ENCODE results near the gene PIK3C3.

The PIK3C3 gene

DNA sequence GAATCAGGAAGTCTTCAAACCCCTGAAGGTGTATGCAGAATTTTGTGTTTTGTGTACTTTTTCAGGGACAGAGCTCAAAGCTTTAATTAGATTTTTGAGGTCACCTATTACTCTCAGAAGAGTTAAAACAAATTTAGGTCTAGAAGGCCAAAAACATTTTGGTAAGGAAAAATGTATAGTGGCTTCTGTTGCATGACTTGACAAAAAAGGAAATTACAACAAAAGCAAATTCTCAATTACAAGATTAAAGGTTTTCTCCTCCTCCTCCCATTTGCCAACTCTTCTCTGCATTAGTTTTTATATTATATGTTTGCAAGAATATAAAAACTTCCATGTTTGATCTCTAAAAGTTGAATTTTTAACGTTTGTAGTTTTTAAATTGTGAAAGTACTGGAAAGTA is 4.0 kb downstream of the PIK3C3 start:
- Histone ChIP-seq H3K27me3 (ENCODE audit: low read length) (no peaks in the 10 kb centered on the region), H3F3A (ENCODE audit: insufficient read depth) (no peaks in the 10 kb centered on the region; the same call in 1 of the 2 replicates), H2AFZ (ENCODE audit: low read depth, low read length, severe bottlenecking) (no peak overlapping the region), H3K36me3 (ENCODE audit: low read length) (peaks cover 52% of the 10 kb centered on the region), H3K79me2 (ENCODE audit: insufficient read depth, low read length) (peaks cover 79% of the 10 kb centered on the region), H3K9me3 (ENCODE audit: insufficient read depth, low read length) (no peaks in the 10 kb centered on the region), H4K20me1 (ENCODE audit: low read depth, low read length) (0 out of 2 replicates have a peak, but pooled peaks cover under 1% of the 10 kb centered on the region), H3K9ac (ENCODE audit: low read length) (no peak overlapping the region), H3K9me2 (replicated peaks; ENCODE audit: insufficient read depth, low read length) (no peaks in the 10 kb centered on the region), H3K4me3 (ENCODE audit: insufficient read depth, low read length, poor library complexity, severe bottlenecking) (no peak overlapping the region), H3K4me2 (ENCODE audit: low read depth, low read length, poor library complexity, severe bottlenecking) (no peak overlapping the region), H3K27ac (ENCODE audit: low read depth, low read length) (no peak overlapping the region)
- TF ChIP-seq EZH2phosphoT487 (conservative IDR thresholded peaks at IDR 0.05; ENCODE audit: low read length): no peak
- TF ChIP-seq, protein P1, sequence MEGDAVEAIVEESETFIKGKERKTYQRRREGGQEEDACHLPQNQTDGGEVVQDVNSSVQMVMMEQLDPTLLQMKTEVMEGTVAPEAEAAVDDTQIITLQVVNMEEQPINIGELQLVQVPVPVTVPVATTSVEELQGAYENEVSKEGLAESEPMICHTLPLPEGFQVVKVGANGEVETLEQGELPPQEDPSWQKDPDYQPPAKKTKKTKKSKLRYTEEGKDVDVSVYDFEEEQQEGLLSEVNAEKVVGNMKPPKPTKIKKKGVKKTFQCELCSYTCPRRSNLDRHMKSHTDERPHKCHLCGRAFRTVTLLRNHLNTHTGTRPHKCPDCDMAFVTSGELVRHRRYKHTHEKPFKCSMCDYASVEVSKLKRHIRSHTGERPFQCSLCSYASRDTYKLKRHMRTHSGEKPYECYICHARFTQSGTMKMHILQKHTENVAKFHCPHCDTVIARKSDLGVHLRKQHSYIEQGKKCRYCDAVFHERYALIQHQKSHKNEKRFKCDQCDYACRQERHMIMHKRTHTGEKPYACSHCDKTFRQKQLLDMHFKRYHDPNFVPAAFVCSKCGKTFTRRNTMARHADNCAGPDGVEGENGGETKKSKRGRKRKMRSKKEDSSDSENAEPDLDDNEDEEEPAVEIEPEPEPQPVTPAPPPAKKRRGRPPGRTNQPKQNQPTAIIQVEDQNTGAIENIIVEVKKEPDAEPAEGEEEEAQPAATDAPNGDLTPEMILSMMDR (IDR thresholded peaks at IDR 0.05; ENCODE audit: insufficient read depth, low read length, poor library complexity, severe bottlenecking): no peak

DNA sequence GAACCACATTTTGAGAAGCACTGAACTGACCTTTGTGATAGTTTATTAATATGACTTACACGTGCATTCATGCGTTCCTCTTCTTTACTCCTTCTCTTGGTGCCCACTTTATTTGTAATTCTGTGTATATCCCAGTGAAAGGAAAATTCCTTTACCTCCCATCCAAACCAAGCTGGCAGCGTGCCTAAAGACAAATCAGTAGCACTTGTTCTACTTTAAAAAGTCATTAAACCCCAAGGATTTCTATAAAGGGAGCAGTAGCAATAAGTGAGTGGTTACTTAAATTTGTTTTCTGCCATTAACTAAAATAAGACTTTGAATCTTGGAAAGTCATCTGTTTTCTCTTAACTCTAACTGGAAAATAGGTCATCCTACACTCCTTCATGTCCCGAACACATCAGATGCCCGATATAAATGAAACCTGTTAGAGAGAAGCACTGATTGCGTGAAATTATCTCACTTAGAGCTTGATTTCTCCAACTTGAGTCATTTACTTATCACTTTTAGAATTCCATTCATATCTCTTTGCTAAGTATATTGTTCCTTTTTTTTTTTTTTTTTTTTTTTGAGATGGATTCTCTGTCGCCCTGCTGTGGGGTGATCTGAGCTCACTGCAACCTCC is 10.7 kb downstream of the PIK3C3 start:
- Histone ChIP-seq H2AFZ (ENCODE audit: low read depth, low read length, severe bottlenecking) (no peak overlapping the region), H3K79me2 (ENCODE audit: insufficient read depth, low read length) (peaks cover 39% of the 10 kb centered on the region), H4K20me1 (ENCODE audit: low read depth, low read length) (peaks cover 8% of the 10 kb centered on the region; the same call in 1 of the 2 replicates), H3K9me3 (ENCODE audit: insufficient read depth, low read length) (no peaks in the 10 kb centered on the region), H3F3A (ENCODE audit: insufficient read depth) (no peaks in the 10 kb centered on the region; the same call in 1 of the 2 replicates), H3K9ac (ENCODE audit: low read length) (no peak overlapping the region), H3K9me2 (replicated peaks; ENCODE audit: insufficient read depth, low read length) (no peaks in the 10 kb centered on the region), H3K4me3 (ENCODE audit: insufficient read depth, low read length, poor library complexity, severe bottlenecking) (no peak overlapping the region), H3K4me2 (ENCODE audit: low read depth, low read length, poor library complexity, severe bottlenecking) (no peak overlapping the region), H3K36me3 (ENCODE audit: low read length) (peaks cover 52% of the 10 kb centered on the region), H3K27me3 (ENCODE audit: low read length) (no peaks in the 10 kb centered on the region), H3K27ac (ENCODE audit: low read depth, low read length) (no peak overlapping the region)
- TF ChIP-seq, protein P1 (IDR thresholded peaks at IDR 0.05; ENCODE audit: insufficient read depth, low read length, poor library complexity, severe bottlenecking): no peak

DNA sequence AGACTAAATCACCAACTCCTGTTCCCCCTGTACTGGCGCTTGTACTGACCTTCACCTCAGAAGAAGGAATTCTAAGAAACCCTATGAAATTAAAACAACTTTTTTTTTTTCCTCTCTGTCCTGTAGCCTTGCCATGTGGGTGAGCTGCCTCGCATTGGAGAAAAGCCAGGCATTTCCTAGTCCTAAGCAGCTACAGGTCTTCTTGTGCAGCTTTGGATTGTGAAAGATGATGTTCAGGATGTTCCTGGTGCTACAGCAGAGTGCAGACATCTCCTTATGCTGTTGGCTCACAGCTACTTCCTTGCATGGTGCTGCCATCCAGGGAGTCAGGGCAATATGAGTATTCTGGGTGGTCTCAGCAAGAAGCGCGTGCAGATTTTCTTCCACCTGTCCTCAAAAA is 11.9 kb downstream of the PIK3C3 start:
- TF ChIP-seq, protein P1 (IDR thresholded peaks at IDR 0.05; ENCODE audit: insufficient read depth, low read length, poor library complexity, severe bottlenecking): no peak
- TF ChIP-seq EZH2phosphoT487 (conservative IDR thresholded peaks at IDR 0.05; ENCODE audit: low read length): no peak
- Histone ChIP-seq H3K36me3 (ENCODE audit: low read length) (peaks cover 47% of the 10 kb centered on the region; the same call in 1 of the 2 replicates), H3K27me3 (ENCODE audit: low read length) (no peaks in the 10 kb centered on the region), H3K9ac (ENCODE audit: low read length) (no peak overlapping the region), H3K9me3 (ENCODE audit: insufficient read depth, low read length) (no peaks in the 10 kb centered on the region), H3K4me3 (ENCODE audit: insufficient read depth, low read length, poor library complexity, severe bottlenecking) (no peak overlapping the region), H3K27ac (ENCODE audit: low read depth, low read length) (no peak overlapping the region), H3K4me2 (ENCODE audit: low read depth, low read length, poor library complexity, severe bottlenecking) (no peak overlapping the region), H2AFZ (ENCODE audit: low read depth, low read length, severe bottlenecking) (no peak overlapping the region), H4K20me1 (ENCODE audit: low read depth, low read length) (peaks cover 10% of the 10 kb centered on the region), H3F3A (ENCODE audit: insufficient read depth) (no peaks in the 10 kb centered on the region), H3K9me2 (replicated peaks; ENCODE audit: insufficient read depth, low read length) (no peaks in the 10 kb centered on the region), H3K79me2 (ENCODE audit: insufficient read depth, low read length) (peaks cover 29% of the 10 kb centered on the region)
